Body of pancreas (tissue), 4 donors: ENCODE results near the gene HTRA3.

ENCODE experiments used
- POLR2A ChIP-seq, 3 donors: fragments of 450-650 bp; IDR thresholded peaks; one replicate each; pipeline ENCODE4 v1.6.1; 2016; ENCODE audit warnings: antibody characterized with exemption in 3 of 3, mild to moderate bottlenecking in 2 of 3
- TF ChIP-seq, protein P1 (sequence below), 7 experiments: fragments of 450-650 bp in 4 of 7; fragments of 200-600 bp in 3 of 7; sonication (generic) in 3 of 7; IDR thresholded peaks; one replicate each; pipeline ENCODE4 v1.5.1; 2016 to 2019; ENCODE audit warnings: antibody characterized with exemption in 7 of 7

DNA sequence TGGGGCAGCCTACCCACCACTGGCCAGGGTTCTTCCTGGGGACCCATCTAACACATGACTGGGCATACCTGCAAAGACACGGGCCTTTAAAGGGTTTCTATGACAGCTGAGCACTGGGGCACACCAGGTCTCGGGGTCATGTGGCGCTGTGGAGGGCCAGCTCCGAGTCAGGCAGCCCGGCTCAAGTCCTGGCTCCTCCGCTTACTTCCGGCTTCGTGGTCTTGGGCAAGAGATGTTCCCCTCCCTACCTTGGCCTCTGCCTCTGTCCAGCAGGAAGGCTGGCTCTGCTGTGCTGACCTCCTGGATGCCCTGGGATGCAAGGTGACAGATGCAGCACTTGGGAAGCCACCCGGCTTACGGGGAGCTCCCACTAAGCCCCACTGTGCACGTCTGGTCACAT is 37.6 kb downstream of the HTRA3 start:
- TF ChIP-seq, protein P1, sequence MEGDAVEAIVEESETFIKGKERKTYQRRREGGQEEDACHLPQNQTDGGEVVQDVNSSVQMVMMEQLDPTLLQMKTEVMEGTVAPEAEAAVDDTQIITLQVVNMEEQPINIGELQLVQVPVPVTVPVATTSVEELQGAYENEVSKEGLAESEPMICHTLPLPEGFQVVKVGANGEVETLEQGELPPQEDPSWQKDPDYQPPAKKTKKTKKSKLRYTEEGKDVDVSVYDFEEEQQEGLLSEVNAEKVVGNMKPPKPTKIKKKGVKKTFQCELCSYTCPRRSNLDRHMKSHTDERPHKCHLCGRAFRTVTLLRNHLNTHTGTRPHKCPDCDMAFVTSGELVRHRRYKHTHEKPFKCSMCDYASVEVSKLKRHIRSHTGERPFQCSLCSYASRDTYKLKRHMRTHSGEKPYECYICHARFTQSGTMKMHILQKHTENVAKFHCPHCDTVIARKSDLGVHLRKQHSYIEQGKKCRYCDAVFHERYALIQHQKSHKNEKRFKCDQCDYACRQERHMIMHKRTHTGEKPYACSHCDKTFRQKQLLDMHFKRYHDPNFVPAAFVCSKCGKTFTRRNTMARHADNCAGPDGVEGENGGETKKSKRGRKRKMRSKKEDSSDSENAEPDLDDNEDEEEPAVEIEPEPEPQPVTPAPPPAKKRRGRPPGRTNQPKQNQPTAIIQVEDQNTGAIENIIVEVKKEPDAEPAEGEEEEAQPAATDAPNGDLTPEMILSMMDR (IDR thresholded peaks at IDR 0.05): no peak
- TF ChIP-seq POLR2A (IDR thresholded peaks at IDR 0.05): no peak
